CD4-positive, CD25-positive, alpha-beta regulatory T cell (primary cell): ENCODE results near the gene CENPC. TPM values are rescaled to one million over a fixed set of nuclear protein-coding genes. Genes with fewer than 3 reads are reported as not detected.
A peak's percentile ranks its signal among the peaks of the same experiment; 100 is the strongest.
"Not testable (repeated sequence)": the region's sequence is repeated elsewhere in the genome, so short reads cannot be mapped to it uniquely, and the experiment has no call there.

ENCODE experiments used
- ATAC-seq, 2 donors: fragments of 150-1000 bp; cut with Tn5 transposase; one replicate each; pipeline ENCODE4 v1.10.0; 2021; ENCODE audit warnings: low read depth in 2 of 2, moderate number of reproducible peaks in 2 of 2, moderate library complexity in 1 of 2
- DNase-seq, 3 donors: peaks; one replicate each; pipeline versions ENCODE4 v3.0.0 to v3.0.0-alpha.2; 2012 to 2022; ENCODE audit warnings: mixed read lengths in 1 of 3
- H3K27ac ChIP-seq: one replicate; pipeline ENCODE4 v1.7.0; 2013; ENCODE audit warnings: mild to moderate bottlenecking, low read length; ENCODE audit not compliant: insufficient read depth, poor library complexity, severe bottlenecking
- H3K27me3 ChIP-seq: one replicate; pipeline ENCODE4 v1.7.0; 2013; ENCODE audit warnings: low read length; ENCODE audit not compliant: control insufficient read depth, insufficient read depth
- H3K36me3 ChIP-seq: one replicate; pipeline ENCODE4 v1.7.0; 2013; ENCODE audit warnings: mild to moderate bottlenecking, low read length, moderate library complexity; ENCODE audit not compliant: control insufficient read depth, insufficient read depth
- H3K4me1 ChIP-seq: 2 replicates; pipeline ENCODE4 v1.7.0; 2013; ENCODE audit warnings: mild to moderate bottlenecking, low read length; ENCODE audit not compliant: insufficient read depth, control insufficient read depth, poor library complexity, severe bottlenecking
- H3K4me3 ChIP-seq: one replicate; pipeline ENCODE4 v1.7.0; 2013; ENCODE audit warnings: low read depth, mild to moderate bottlenecking, low read length, moderate library complexity
- H3K9me3 ChIP-seq, 2 experiments: 1 replicate in 1 of 2; 2 replicates in 1 of 2; pipeline ENCODE4 v1.7.0; 2013; ENCODE audit warnings: low read length in 2 of 2, mild to moderate bottlenecking in 1 of 2, moderate library complexity in 1 of 2; ENCODE audit not compliant: control insufficient read depth in 2 of 2
- H3K27ac Mint-ChIP-seq, 3 donors: one replicate each; pipeline ENCODE4 v1.8.0; 2020 to 2022; ENCODE audit warnings: mild to moderate bottlenecking in 3 of 3, mixed read lengths in 3 of 3, moderate library complexity in 2 of 3
- H3K27me3 Mint-ChIP-seq: one replicate; pipeline ENCODE4 v1.8.0; 2022; ENCODE audit warnings: mild to moderate bottlenecking, mixed read lengths
- H3K36me3 Mint-ChIP-seq: one replicate; pipeline ENCODE4 v1.8.0; 2020; ENCODE audit warnings: mixed read lengths
- H3K4me1 Mint-ChIP-seq, 4 donors: one replicate each; pipeline ENCODE4 v1.8.0; 2020 to 2022; ENCODE audit warnings: mixed read lengths in 4 of 4, mild to moderate bottlenecking in 1 of 4
- H3K4me3 Mint-ChIP-seq, 4 donors: one replicate each; pipeline ENCODE4 v1.8.0; 2020 to 2022; ENCODE audit warnings: mild to moderate bottlenecking in 4 of 4, mixed read lengths in 4 of 4, moderate library complexity in 3 of 4
- H3K9me3 Mint-ChIP-seq, 7 donors: one replicate each; pipeline ENCODE4 v1.8.0; 2020 to 2022; ENCODE audit warnings: mixed read lengths in 7 of 7, mild to moderate bottlenecking in 3 of 7, moderate library complexity in 2 of 7
- polyA plus RNA-seq, 4 donors: library from polyadenylated mRNA; unstranded; fragments of 300-500 nt; fragmentation: Illumina TruSeq; gene quantifications; one replicate each; pipeline ENCODE4 v1.2.3, GENCODE V29; 2021
- total RNA-seq: library from RNA; stranded (reverse); gene quantifications from one replicate; pipeline ENCODE4 v1.2.3, GENCODE V29; 2022

Gene CENPC
- total and polyA plus RNA-seq, 5 donors from 2014 or later = 17.0 to 90.8 (median 18.6) TPM

- ATAC-seq (no peak), DNase-seq (no peak)
- Histone ChIP-seq H3K27ac (no peak overlapping the region), H3K36me3 (peaks cover 51% of the 10 kb centered on the region), H3K4me1 (no peaks in the 10 kb centered on the region), H3K9me3 (no peaks in the 10 kb centered on the region), H3K27me3 (no peaks in the 10 kb centered on the region), H3K4me3 (no peak overlapping the region)
- Mint-ChIP-seq H3K27ac (no peak overlapping the region), H3K4me3 (no peak overlapping the region), H3K4me1 (peaks cover 0 to 13% (median 1%) of the 10 kb centered on the region in 4 donors), H3K36me3 (peaks cover 46% of the 10 kb centered on the region), H3K9me3 (no peaks in the 10 kb centered on the region), H3K27me3 (no peaks in the 10 kb centered on the region)
Observed at GRCh38 chr4:67468830-67469229, 76.5 kb downstream of the CENPC start.

GRCh38 chr4:67466751-67467150, 78.6 kb downstream of the CENPC start:
- no peak for ATAC-seq
- H3K4me1 Mint-ChIP-seq = peaks cover 3 to 14% (median 8%) of the 10 kb centered on the region in 4 donors
- Histone ChIP-seq H3K4me3 (no peak overlapping the region), H3K9me3 (no peaks in the 10 kb centered on the region), H3K27ac (no peak overlapping the region), H3K36me3 (peaks cover 30% of the 10 kb centered on the region), H3K27me3 (no peaks in the 10 kb centered on the region), H3K4me1 (no peaks in the 10 kb centered on the region)
- H3K27me3 Mint-ChIP-seq = no peaks in the 10 kb centered on the region
- no peak overlapping the region for H3K4me3 Mint-ChIP-seq
- H3K9me3 Mint-ChIP-seq = no peaks in the 10 kb centered on the region
- H3K27ac Mint-ChIP-seq = no peak overlapping the region
- no peak for DNase-seq
- H3K36me3 Mint-ChIP-seq = peaks cover 32% of the 10 kb centered on the region

DNA sequence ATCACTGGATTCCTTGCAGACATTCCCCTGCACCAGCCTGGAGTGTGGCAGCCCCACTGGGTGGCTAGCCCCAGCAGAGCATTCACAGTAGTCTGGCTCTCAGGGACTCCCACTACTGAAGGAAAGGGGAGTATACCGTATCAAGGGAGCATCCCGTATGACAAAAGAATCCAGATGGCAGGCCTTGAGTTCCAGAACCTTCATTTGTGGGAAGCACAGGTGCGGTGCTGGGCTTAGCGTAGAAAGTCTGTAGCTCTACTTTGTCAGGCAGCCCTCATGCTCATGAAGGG, 79.6 kb downstream of the CENPC start:
- no peaks in the 10 kb centered on the region for H3K9me3 ChIP-seq
- H3K36me3 ChIP-seq = peaks cover 20% of the 10 kb centered on the region
- Mint-ChIP-seq H3K4me1 (peaks cover 3 to 11% (median 8%) of the 10 kb centered on the region in 4 donors), H3K4me3 (no peak overlapping the region), H3K27ac (no peak overlapping the region), H3K27me3 (no peaks in the 10 kb centered on the region), H3K36me3 (peaks cover 24% of the 10 kb centered on the region), H3K9me3 (no peaks in the 10 kb centered on the region)
- no peak for ATAC-seq
- no peaks in the 10 kb centered on the region for H3K27me3 ChIP-seq
- H3K4me3 ChIP-seq = no peak overlapping the region
- DNase-seq = no peak
- H3K27ac ChIP-seq = no peak overlapping the region
- no peaks in the 10 kb centered on the region for H3K4me1 ChIP-seq

- H3K4me3 ChIP-seq = no peak overlapping the region
- DNase-seq (no peak), ATAC-seq (no peak)
- H3K36me3 ChIP-seq = peaks cover 18% of the 10 kb centered on the region
- Mint-ChIP-seq H3K4me1 (peaks cover 3 to 11% (median 8%) of the 10 kb centered on the region in 4 donors), H3K36me3 (peaks cover 25% of the 10 kb centered on the region), H3K4me3 (peak overlapping the region in 1 of 4 donors; percentile 23), H3K9me3 (no peaks in the 10 kb centered on the region), H3K27me3 (no peaks in the 10 kb centered on the region), H3K27ac (no peak overlapping the region)
- no peaks in the 10 kb centered on the region for H3K9me3 ChIP-seq
- H3K27ac ChIP-seq = no peak overlapping the region
- no peaks in the 10 kb centered on the region for H3K27me3 ChIP-seq
- no peaks in the 10 kb centered on the region for H3K4me1 ChIP-seq
Observed at GRCh38 chr4:67465032-67465762, 80.1 kb downstream of the CENPC start.

DNA sequence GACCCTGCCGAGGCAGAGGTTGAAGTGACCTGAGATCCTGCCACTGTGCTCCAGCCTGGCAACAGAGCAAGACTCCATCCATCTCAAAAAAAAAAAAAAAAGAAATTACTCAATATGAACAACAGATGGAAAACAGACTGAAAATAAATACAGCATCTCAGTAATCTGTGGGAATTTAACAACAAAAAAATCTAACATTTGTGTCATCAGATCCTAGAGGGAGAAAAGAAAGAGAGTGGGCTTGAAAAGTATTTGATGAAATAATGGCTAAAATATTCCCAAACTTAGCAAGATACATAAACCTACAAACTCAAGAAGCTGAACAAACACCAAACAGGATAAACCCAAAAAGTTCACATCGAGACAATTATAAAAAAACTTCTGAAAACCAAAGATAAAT, 84.7 kb downstream of the CENPC start:
- Mint-ChIP-seq H3K4me1 (peaks cover 6 to 14% (median 8%) of the 10 kb centered on the region in 4 donors), H3K27ac (no peak overlapping the region), H3K36me3 (peaks cover 36% of the 10 kb centered on the region), H3K4me3 (no peak overlapping the region), H3K27me3 (no peaks in the 10 kb centered on the region), H3K9me3 (peaks cover 0 to 2% (median 0%) of the 10 kb centered on the region in 7 donors)
- no peak overlapping the region for H3K27ac ChIP-seq
- no peaks in the 10 kb centered on the region for H3K9me3 ChIP-seq
- H3K4me3 ChIP-seq = no peak overlapping the region
- no peaks in the 10 kb centered on the region for H3K4me1 ChIP-seq
- no peaks in the 10 kb centered on the region for H3K27me3 ChIP-seq
- no peak for ATAC-seq
- no peak for DNase-seq
- H3K36me3 ChIP-seq = peaks cover 11% of the 10 kb centered on the region

DNA sequence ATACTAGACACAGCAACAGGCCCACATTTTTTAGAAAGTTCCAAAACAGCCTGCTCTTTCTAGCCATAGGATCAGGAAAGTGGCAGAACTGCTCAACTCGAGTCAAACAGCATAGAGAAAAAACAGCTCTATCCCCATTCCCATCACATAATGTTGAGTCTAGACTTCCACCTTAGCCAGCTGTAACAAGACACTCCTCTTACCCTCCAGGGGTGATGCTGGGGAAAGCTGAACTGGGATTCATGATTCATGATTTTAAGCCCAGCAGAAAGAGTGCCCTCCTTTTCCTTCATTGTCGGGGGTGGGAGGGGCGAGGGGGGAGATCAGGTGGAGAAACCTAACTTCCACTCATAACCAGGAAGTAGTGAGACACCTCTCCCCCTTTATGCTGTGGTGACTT, 86.1 kb downstream of the CENPC start:
- Mint-ChIP-seq H3K36me3 (peaks cover 39% of the 10 kb centered on the region), H3K4me3 (no peak overlapping the region), H3K9me3 (peaks cover 0 to 2% (median 0%) of the 10 kb centered on the region in 7 donors), H3K27me3 (no peaks in the 10 kb centered on the region), H3K4me1 (peaks cover 4 to 17% (median 7%) of the 10 kb centered on the region in 4 donors), H3K27ac (no peak overlapping the region)
- Histone ChIP-seq H3K4me3 (no peak overlapping the region), H3K27me3 (no peaks in the 10 kb centered on the region), H3K27ac (no peak overlapping the region), H3K36me3 (peaks cover 11% of the 10 kb centered on the region), H3K4me1 (no peaks in the 10 kb centered on the region), H3K9me3 (no peaks in the 10 kb centered on the region)
- no peak for ATAC-seq
- no peak for DNase-seq

- peak overlapping the region in 1 of 3 donors; percentile 31 for H3K27ac Mint-ChIP-seq
- Histone ChIP-seq H3K27me3 (no peaks in the 10 kb centered on the region), H3K27ac (no peak overlapping the region), H3K9me3 (no peaks in the 10 kb centered on the region), H3K4me1 (no peaks in the 10 kb centered on the region), H3K36me3 (peaks cover 15% of the 10 kb centered on the region), H3K4me3 (no peak overlapping the region)
- H3K27me3 Mint-ChIP-seq = no peaks in the 10 kb centered on the region
- peaks cover 54% of the 10 kb centered on the region for H3K36me3 Mint-ChIP-seq
- peaks cover 0 to 15% (median 5%) of the 10 kb centered on the region in 4 donors for H3K4me1 Mint-ChIP-seq
- DNase-seq (peak in 1 of 3 donors; percentile 14), ATAC-seq (no peak)
- H3K9me3 Mint-ChIP-seq = peaks cover 0 to 3% (median 0%) of the 10 kb centered on the region in 7 donors
- no peak overlapping the region for H3K4me3 Mint-ChIP-seq
Observed at GRCh38 chr4:67456577-67457196, 88.6 kb downstream of the CENPC start.

GRCh38 chr4:67452846-67453205, 92.5 kb downstream of the CENPC start:
- not testable (repeated sequence) for DNase-seq, H3K9me3 ChIP-seq, H3K4me3 ChIP-seq, H3K27me3 ChIP-seq, H3K4me1 ChIP-seq, H3K27ac ChIP-seq, ATAC-seq, H3K4me1 Mint-ChIP-seq, H3K9me3 Mint-ChIP-seq, H3K27me3 Mint-ChIP-seq, H3K4me3 Mint-ChIP-seq
- Mint-ChIP-seq H3K27ac (peak overlapping the region in 1 of 3 donors; percentile 33), H3K36me3 (peaks cover 56% of the 10 kb centered on the region)
- peaks cover 15% of the 10 kb centered on the region for H3K36me3 ChIP-seq
